Fibroblast of lung (primary cell): ENCODE data around the gene MARCHF2.
"Not testable (repeated sequence)": the region's sequence is repeated elsewhere in the genome, so short reads cannot be mapped to it uniquely, and the experiment has no call there.

ENCODE experiments used
- EZH2 ChIP-seq: IDR thresholded peaks from 2 replicates; pipeline ENCODE4 v1.5.1; 2012; ENCODE audit warnings: low read length, control low read depth, mild to moderate bottlenecking; ENCODE audit errors: missing control alignments
- TF ChIP-seq, protein P1 (sequence below), 2 donors: IDR thresholded peaks in 1 of 2; conservative IDR thresholded peaks in 1 of 2; 1 replicate in 1 of 2; 2 replicates in 1 of 2; pipeline ENCODE4 v1.5.1; 2011 to 2012; ENCODE audit warnings: low read length in 2 of 2, control low read depth in 1 of 2, inconsistent platforms in 1 of 2, low read depth in 1 of 2, mild to moderate bottlenecking in 1 of 2

DNA sequence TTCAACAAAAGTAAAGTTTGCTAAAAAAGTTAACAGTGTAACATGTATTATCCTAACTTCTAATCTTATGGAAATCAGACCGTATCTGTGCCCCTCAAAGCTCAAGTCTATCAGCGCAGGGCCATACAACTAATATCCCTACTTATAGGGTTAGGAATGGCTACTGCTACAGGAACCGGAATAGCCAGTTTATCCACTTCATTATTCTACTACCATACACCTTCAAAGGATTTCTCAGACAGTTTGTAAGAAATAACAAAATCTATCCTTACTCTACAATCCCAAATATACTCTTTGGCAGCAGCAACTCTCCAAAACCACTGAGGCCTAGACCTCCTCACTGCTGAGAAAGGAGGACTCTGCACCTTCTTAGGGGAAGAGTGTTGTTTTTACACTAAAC lies 27.5 kb upstream of the MARCHF2 start:
- TF ChIP-seq, protein P1, sequence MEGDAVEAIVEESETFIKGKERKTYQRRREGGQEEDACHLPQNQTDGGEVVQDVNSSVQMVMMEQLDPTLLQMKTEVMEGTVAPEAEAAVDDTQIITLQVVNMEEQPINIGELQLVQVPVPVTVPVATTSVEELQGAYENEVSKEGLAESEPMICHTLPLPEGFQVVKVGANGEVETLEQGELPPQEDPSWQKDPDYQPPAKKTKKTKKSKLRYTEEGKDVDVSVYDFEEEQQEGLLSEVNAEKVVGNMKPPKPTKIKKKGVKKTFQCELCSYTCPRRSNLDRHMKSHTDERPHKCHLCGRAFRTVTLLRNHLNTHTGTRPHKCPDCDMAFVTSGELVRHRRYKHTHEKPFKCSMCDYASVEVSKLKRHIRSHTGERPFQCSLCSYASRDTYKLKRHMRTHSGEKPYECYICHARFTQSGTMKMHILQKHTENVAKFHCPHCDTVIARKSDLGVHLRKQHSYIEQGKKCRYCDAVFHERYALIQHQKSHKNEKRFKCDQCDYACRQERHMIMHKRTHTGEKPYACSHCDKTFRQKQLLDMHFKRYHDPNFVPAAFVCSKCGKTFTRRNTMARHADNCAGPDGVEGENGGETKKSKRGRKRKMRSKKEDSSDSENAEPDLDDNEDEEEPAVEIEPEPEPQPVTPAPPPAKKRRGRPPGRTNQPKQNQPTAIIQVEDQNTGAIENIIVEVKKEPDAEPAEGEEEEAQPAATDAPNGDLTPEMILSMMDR (conservative IDR thresholded peaks at IDR 0.05 in 1 of 2, IDR thresholded peaks at IDR 0.05 in 1 of 2; ENCODE audit: low read depth in 1 of 2, low read length in 2 of 2): not testable (repeated sequence)
- not testable (repeated sequence) for TF ChIP-seq EZH2
